ENCODE data around the gene GNG14. TPM values are rescaled to one million over a fixed set of nuclear protein-coding genes. Genes with fewer than 3 reads are reported as not detected.

The GNG14 gene
- total and polyA plus RNA-seq, 2 of the 13 experiments (the other 11 are each of a cell fraction or from before 2014, with no cell fraction given): not detected

- WGBS (ENCODE audit: low lambda C conversion rate): 95% methylated on average over 24 of the region's 29 CpGs
Measured at GRCh38 chr19:12705654-12706331, 18.0 kb downstream of the GNG14 start.

GRCh38 chr19:12706332-12706718 lies 18.5 kb downstream of the GNG14 start:
- DNase-seq (ENCODE audit: low spot score) (no peak), ATAC-seq (no peak), FAIRE-seq (no peak)
- H3K9ac ChIP-seq (ENCODE audit: insufficient read depth, low read depth, low read length): no peak overlapping the region
- no peaks in the 10 kb centered on the region for H3K4me1 ChIP-seq (ENCODE audit: insufficient read depth, low read length)
- no peak overlapping the region for H3K4me3 ChIP-seq (replicated peaks in 1 of 3; ENCODE audit: insufficient read depth in 1 of 3, low read depth in 2 of 3, low read length in 3 of 3)
- ChIA-PET CTCF (ENCODE audit: low intra/inter-chr PET ratio, low total read pairs) (no interaction called here), POLR2A (no interaction called here)
- in situ Hi-C loops (cut with HindIII; ENCODE audit: extremely low pct_ligation_motif_present, low pct_unique_long_range_greater_than_20kb) (no loop called here), intact Hi-C loops (cut with micrococcal nuclease; ENCODE audit: unreplicated experiment) (no loop called here)
- no peaks in the 10 kb centered on the region for H3K79me2 ChIP-seq (ENCODE audit: insufficient read depth, low read length)
- no peaks in the 10 kb centered on the region for H3K27me3 ChIP-seq (ENCODE audit: control insufficient read depth in 1 of 2, insufficient read depth in 2 of 2, low read length in 2 of 2)
- WGBS (ENCODE audit: low lambda C conversion rate): 100% methylated on average over 6 of the region's 13 CpGs
- peaks cover 44 to 79% of the 10 kb centered on the region in 2 experiments for H3K36me3 ChIP-seq (replicated peaks in 1 of 2; ENCODE audit: control insufficient read depth in 1 of 2, insufficient read depth in 2 of 2, low read length in 2 of 2)
- no peaks in the 10 kb centered on the region for H4K20me1 ChIP-seq (ENCODE audit: insufficient read depth, low read length)
- BruUV-seq (replicated peaks): no TSS peak
- no peak overlapping the region for H2AFZ ChIP-seq (ENCODE audit: low read length)
- H3K4me2 ChIP-seq (ENCODE audit: low read depth, low read length): no peak overlapping the region
- no peaks in the 10 kb centered on the region for H3K9me3 ChIP-seq (ENCODE audit: low read length)
- H3K27ac ChIP-seq (ENCODE audit: extremely low read length, insufficient read depth, low read length): no peak overlapping the region
- TF ChIP-seq SMC3 (IDR thresholded peaks at IDR 0.05; ENCODE audit: low read length) (no peak), KLF12 (CRISPR knock-in tag; IDR thresholded peaks at IDR 0.05; ENCODE audit: borderline replicate concordance) (no peak), CBX1 (IDR thresholded peaks at IDR 0.05; ENCODE audit: low read depth) (no peak), ZBTB7A (CRISPR knock-in tag; IDR thresholded peaks at IDR 0.05) (no peak), ZNF44 (CRISPR knock-in tag; IDR thresholded peaks at IDR 0.05) (no peak), ZBTB21 (CRISPR knock-in tag; IDR thresholded peaks at IDR 0.05) (no peak), ZNF850 (CRISPR knock-in tag; conservative IDR thresholded peaks at IDR 0.05) (no peak), ZNF879 (CRISPR knock-in tag; IDR thresholded peaks at IDR 0.05) (no peak), ZNF512B (CRISPR knock-in tag; IDR thresholded peaks at IDR 0.05; ENCODE audit: borderline replicate concordance) (no peak)

More at GRCh38 chr19:12705654-12706331, 18.0 kb downstream of the GNG14 start:
- no peak overlapping the region for H3K4me3 ChIP-seq (replicated peaks in 1 of 3; ENCODE audit: insufficient read depth in 1 of 3, low read depth in 2 of 3, low read length in 3 of 3)
- CTCF ChIA-PET (ENCODE audit: low intra/inter-chr PET ratio, low total read pairs): no interaction called here
- peaks cover 44 to 80% of the 10 kb centered on the region in 2 experiments for H3K36me3 ChIP-seq (replicated peaks in 1 of 2; ENCODE audit: control insufficient read depth in 1 of 2, insufficient read depth in 2 of 2, low read length in 2 of 2)
- BruUV-seq (replicated peaks): no TSS peak
- POLR2A ChIA-PET: no interaction called here
- H3K9ac ChIP-seq (ENCODE audit: insufficient read depth, low read depth, low read length): no peak overlapping the region
- no peak overlapping the region for H3K27ac ChIP-seq (ENCODE audit: extremely low read length, insufficient read depth, low read length)
- no peaks in the 10 kb centered on the region for H4K20me1 ChIP-seq (ENCODE audit: insufficient read depth, low read length)
- no peak for ATAC-seq
- FAIRE-seq: no peak
- H3K4me2 ChIP-seq (ENCODE audit: low read depth, low read length): no peak overlapping the region
- in situ Hi-C loops (cut with HindIII; ENCODE audit: extremely low pct_ligation_motif_present, low pct_unique_long_range_greater_than_20kb) (no loop called here), intact Hi-C loops (cut with micrococcal nuclease; ENCODE audit: unreplicated experiment) (no loop called here)
- TF ChIP-seq ZMYM3 (CRISPR knock-in tag; IDR thresholded peaks at IDR 0.05): no peak
- no peak for TF ChIP-seq ZNF205 (CRISPR knock-in tag; IDR thresholded peaks at IDR 0.05)
- no peak for TF ChIP-seq MAZ (IDR thresholded peaks at IDR 0.05; ENCODE audit: borderline replicate concordance, low read depth, low read length)
- TF ChIP-seq MAZ (CRISPR knock-in tag; IDR thresholded peaks at IDR 0.05; ENCODE audit: low read depth): no peak
- TF ChIP-seq POGK (CRISPR knock-in tag; conservative IDR thresholded peaks at IDR 0.05): no peak
- TF ChIP-seq NKX3-1 (CRISPR knock-in tag; IDR thresholded peaks at IDR 0.05): no peak
- peak; percentile 54 for TF ChIP-seq AGO2 (optimal IDR thresholded peaks at IDR 0.05; ENCODE audit: low read depth, low read length)
- H3K27me3 ChIP-seq (ENCODE audit: control insufficient read depth in 1 of 2, insufficient read depth in 2 of 2, low read length in 2 of 2): no peaks in the 10 kb centered on the region
- DNase-seq (ENCODE audit: low spot score): no peak
- no peak overlapping the region for H2AFZ ChIP-seq (ENCODE audit: low read length)
- no peaks in the 10 kb centered on the region for H3K9me3 ChIP-seq (ENCODE audit: low read length)
- H3K4me1 ChIP-seq (ENCODE audit: insufficient read depth, low read length): no peaks in the 10 kb centered on the region
- no peaks in the 10 kb centered on the region for H3K79me2 ChIP-seq (ENCODE audit: insufficient read depth, low read length)
